ENCODE results near the gene ST8SIA4.
A peak's percentile ranks its signal among the peaks of the same experiment; 100 is the strongest.

Gene ST8SIA4

DNA sequence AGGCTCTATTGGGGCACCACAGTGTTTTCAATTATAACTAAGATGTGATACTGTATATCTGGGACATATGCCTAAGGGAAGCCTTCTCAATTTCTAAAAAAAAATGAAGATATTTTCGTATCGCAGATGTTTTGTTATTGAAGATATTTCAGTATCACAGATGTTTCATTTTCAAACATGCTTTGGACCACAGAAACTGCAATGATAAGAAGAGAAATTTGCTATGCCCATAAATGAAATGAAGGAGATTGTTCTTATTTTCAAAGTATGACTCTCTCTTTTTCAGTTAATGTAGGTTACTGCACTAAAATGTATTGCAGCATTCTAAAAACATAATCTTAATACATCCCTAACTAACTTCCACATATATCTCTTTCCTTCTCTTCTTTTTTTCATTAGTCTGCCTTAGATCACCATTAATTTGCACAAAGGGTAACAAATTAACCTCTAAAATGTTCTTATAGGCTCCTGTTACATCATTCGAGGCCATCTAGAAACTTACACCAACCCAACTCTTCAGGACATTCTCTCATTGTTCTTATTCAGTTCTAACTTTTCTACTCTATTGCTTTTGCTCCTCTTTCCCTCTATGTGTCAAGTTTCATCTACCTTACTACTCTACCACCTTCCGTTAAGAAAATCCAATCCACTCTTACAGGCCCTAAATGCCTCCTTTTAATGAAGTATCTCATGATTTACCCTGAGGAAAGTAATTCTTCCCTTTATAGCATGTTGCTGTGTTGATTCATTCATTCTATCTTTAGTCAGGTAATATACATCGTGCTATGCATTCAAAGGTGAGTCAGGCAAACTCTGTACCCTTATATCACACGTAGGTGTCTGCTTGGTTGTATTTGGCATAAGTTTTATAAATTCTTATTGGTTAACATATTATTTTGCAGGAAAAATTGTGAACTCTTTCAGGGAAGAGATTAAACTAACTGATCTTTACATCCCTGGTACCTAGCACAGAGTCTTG, 70.5 kb downstream of the ST8SIA4 start:
- no peak for DNase-seq (ENCODE audit: low read depth, low spot score)

GRCh38 chr5:100828898-100829356, 74.2 kb downstream of the ST8SIA4 start:
- DNase-seq (ENCODE audit: low read depth, low spot score) = no peak

DNA sequence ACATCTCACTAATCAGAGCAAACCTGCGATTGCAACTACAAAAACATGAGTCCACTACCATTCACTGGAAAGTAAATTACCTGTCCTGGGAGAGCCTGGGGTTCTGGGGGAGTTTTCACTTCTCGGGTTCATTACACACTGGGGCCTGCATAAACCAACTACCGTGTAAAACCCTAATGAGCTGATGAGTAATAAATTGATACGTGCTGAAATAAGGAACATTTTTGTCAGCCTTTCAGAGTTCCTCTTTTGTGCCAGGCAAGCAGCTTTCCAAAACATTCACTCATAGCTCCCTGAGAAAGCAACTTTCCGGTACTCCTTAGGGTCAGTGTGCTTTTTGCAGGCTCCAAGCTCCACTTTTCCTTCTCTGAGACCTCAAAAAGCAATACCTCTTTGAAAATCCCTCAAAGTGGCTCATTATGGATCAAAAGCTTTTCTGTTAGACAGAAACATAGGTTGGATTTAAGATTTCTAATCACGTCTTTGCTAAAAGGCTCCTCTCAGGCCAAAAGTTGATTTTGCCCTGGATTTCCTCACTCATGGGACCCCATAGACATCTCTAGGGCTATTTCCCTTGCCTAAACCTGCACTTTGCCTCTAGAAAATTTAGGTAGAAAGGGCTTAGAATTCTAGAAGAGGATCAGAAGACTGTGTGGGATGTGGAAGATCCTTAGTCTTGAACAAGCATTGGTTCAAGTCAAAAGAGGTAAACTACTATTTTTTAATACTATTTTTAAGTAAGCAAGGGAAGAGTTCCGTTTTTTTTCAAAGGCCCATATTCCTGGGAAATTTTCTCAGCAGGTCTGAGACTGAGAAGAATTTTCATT, 74.8 kb downstream of the ST8SIA4 start:
- no peak for DNase-seq (ENCODE audit: low read depth, low spot score)

- DNase-seq (ENCODE audit: low read depth, low spot score) = no peak
Observed at GRCh38 chr5:100827481-100827889, 75.6 kb downstream of the ST8SIA4 start.

GRCh38 chr5:100826133-100826532, 76.9 kb downstream of the ST8SIA4 start:
- no peak for DNase-seq (ENCODE audit: low read depth, low spot score)

- DNase-seq (ENCODE audit: low read depth, low spot score) = no peak
Observed at GRCh38 chr5:100824635-100825034, 78.4 kb downstream of the ST8SIA4 start.

- no peak for DNase-seq (ENCODE audit: low read depth, low spot score)
Observed at GRCh38 chr5:100823812-100824211, 79.3 kb downstream of the ST8SIA4 start.

GRCh38 chr5:100821751-100822150, 81.3 kb downstream of the ST8SIA4 start:
- DNase-seq (ENCODE audit: low read depth, low spot score) = no peak

DNA sequence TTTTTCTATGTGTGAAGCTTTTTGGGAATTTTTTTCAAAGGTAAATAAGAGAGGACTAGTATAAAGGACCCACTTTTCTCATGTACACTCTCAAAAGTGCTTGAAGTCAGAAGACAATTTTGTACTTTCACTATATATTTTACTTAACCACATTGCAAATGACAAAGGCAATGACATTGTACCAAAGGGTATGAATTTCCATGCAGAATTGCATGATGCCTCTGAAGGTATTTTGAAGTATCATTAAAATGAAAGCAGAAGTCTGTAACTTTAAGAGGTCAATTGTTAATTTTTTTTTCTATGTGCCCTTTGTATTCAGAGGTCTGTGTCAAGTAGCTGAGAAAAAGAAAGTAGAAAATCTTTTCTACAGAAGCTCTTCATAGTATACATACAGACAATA, 84.7 kb downstream of the ST8SIA4 start:
- no peak for DNase-seq (ENCODE audit: low read depth, low spot score)

GRCh38 chr5:100803397-100803796, 99.7 kb downstream of the ST8SIA4 start:
- DNase-seq (ENCODE audit: low read depth, low spot score) = no peak

GRCh38 chr5:100802208-100802607, 100.9 kb downstream of the ST8SIA4 start:
- DNase-seq (ENCODE audit: low read depth, low spot score) = no peak

GRCh38 chr5:100800562-100800961, 102.5 kb downstream of the ST8SIA4 start:
- DNase-seq (ENCODE audit: low read depth, low spot score) = no peak

- DNase-seq (ENCODE audit: low read depth, low spot score) = no peak
Observed at GRCh38 chr5:100799166-100799565, 103.9 kb downstream of the ST8SIA4 start.

- no peak for DNase-seq (ENCODE audit: low read depth, low spot score)
Observed at GRCh38 chr5:100797861-100798260, 105.2 kb downstream of the ST8SIA4 start.

- no peak for DNase-seq (ENCODE audit: low read depth, low spot score)
Observed at GRCh38 chr5:100796851-100797250, 106.2 kb downstream of the ST8SIA4 start.

DNA sequence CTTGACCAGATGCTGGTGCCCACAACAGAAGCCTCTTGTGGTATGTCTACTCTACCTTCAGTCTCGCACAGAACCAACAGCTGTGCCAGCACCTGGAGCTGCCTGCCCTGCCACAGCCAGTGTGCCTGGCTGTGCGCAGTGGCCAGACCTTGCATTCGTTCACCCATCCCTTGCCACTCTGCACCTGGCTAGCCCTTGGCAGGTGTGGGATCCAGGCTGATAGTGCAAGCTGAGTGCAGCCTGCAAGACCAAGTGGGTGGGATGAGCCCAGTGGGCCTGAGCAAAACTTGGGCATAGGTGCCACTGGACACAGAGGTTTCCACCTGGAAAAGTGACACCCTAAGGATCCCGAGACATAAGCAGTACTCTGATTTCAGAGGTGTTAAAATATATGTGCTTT, 108.2 kb downstream of the ST8SIA4 start:
- DNase-seq (ENCODE audit: low read depth, low spot score) = no peak

DNA sequence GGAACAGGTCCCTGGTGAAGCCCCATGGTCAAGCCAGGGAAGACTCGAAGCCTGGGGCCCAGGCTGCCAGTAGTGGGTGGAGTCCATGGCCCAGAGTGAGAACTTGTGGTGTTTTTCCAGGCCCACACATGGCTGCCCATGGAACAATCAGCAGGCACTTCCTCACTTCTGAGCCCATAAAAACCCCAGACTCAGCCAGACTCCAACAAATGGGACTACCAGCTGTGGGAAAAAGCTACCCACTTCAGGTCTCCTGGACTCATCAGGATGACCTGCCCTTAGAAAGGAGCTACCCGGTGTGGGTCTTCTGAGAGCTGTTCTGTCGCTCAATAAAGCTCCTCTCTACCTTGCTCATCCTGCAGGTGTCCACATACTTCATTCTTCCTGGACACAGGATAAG, 108.9 kb downstream of the ST8SIA4 start:
- DNase-seq (ENCODE audit: low read depth, low spot score) = no peak

GRCh38 chr5:100792781-100793180, 110.3 kb downstream of the ST8SIA4 start:
- DNase-seq (ENCODE audit: low read depth, low spot score) = no peak

GRCh38 chr5:100791391-100791790, 111.7 kb downstream of the ST8SIA4 start:
- no peak for DNase-seq (ENCODE audit: low read depth, low spot score)

DNA sequence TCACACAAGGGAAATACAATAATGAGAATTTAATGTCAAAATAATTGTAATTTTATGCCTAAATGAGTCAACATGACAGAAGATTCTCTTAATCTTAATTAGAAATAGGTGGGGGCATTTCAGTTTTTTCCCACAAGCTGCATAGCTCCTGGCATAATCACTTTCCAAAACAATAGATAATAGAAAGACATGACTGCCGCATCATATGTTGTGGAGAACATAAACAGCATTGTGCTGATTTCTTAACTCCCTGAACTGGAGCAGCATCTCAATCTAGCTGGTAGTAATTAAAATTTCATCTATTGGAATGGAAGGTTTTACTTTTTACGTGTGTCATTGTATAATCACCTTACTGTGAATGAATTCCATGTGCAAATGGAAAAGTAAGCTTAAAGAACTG, 112.1 kb downstream of the ST8SIA4 start:
- DNase-seq (ENCODE audit: low read depth, low spot score) = no peak

GRCh38 chr5:100790170-100790665, 112.9 kb downstream of the ST8SIA4 start:
- DNase-seq (ENCODE audit: low read depth, low spot score) = peak; percentile 78

DNA sequence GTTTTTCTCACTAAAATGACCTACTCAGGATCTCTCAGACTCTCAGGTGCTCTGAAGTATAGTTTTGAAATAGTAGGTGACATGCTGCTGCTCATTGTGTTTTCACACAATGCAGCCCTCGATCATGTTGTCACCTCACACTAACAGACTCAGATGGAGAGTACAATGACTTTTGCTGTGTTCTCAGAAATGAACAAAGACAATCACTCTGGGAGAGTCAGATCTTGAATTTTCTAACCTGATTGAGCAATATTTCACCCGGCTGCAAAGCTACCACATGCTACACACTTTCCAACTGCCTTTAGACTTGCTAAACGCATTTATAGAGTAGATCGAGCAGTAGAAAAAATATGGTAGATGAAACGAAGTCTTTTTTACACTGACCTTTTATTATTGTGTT, 113.4 kb downstream of the ST8SIA4 start:
- DNase-seq (ENCODE audit: low read depth, low spot score) = no peak

Data from ELF-1 (cell line).